WI38 (cell line): ENCODE measurements around the gene CPT1C.

Source experiments
- H3K4me3 ChIP-seq: 2 replicates; pipeline ENCODE4 v1.5.1; 2011; ENCODE audit warnings: low read depth, mild to moderate bottlenecking, control low read depth, low read length
- TF ChIP-seq, protein P1 (sequence below): IDR thresholded peaks from 2 replicates; pipeline ENCODE4 v1.5.1; 2012; ENCODE audit warnings: low read depth, mild to moderate bottlenecking, control low read depth, low read length

Gene CPT1C

GRCh38 chr19:49656456-49657109 lies 34.3 kb upstream of the CPT1C start:
- TF ChIP-seq, protein P1, sequence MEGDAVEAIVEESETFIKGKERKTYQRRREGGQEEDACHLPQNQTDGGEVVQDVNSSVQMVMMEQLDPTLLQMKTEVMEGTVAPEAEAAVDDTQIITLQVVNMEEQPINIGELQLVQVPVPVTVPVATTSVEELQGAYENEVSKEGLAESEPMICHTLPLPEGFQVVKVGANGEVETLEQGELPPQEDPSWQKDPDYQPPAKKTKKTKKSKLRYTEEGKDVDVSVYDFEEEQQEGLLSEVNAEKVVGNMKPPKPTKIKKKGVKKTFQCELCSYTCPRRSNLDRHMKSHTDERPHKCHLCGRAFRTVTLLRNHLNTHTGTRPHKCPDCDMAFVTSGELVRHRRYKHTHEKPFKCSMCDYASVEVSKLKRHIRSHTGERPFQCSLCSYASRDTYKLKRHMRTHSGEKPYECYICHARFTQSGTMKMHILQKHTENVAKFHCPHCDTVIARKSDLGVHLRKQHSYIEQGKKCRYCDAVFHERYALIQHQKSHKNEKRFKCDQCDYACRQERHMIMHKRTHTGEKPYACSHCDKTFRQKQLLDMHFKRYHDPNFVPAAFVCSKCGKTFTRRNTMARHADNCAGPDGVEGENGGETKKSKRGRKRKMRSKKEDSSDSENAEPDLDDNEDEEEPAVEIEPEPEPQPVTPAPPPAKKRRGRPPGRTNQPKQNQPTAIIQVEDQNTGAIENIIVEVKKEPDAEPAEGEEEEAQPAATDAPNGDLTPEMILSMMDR: no peak
- no peak overlapping the region for H3K4me3 ChIP-seq

GRCh38 chr19:49657493-49658138 lies 33.3 kb upstream of the CPT1C start:
- TF ChIP-seq, protein P1: no peak
- H3K4me3 ChIP-seq: no peak overlapping the region

GRCh38 chr19:49658139-49658517 lies 32.8 kb upstream of the CPT1C start:
- TF ChIP-seq, protein P1: no peak
- no peak overlapping the region for H3K4me3 ChIP-seq

DNA sequence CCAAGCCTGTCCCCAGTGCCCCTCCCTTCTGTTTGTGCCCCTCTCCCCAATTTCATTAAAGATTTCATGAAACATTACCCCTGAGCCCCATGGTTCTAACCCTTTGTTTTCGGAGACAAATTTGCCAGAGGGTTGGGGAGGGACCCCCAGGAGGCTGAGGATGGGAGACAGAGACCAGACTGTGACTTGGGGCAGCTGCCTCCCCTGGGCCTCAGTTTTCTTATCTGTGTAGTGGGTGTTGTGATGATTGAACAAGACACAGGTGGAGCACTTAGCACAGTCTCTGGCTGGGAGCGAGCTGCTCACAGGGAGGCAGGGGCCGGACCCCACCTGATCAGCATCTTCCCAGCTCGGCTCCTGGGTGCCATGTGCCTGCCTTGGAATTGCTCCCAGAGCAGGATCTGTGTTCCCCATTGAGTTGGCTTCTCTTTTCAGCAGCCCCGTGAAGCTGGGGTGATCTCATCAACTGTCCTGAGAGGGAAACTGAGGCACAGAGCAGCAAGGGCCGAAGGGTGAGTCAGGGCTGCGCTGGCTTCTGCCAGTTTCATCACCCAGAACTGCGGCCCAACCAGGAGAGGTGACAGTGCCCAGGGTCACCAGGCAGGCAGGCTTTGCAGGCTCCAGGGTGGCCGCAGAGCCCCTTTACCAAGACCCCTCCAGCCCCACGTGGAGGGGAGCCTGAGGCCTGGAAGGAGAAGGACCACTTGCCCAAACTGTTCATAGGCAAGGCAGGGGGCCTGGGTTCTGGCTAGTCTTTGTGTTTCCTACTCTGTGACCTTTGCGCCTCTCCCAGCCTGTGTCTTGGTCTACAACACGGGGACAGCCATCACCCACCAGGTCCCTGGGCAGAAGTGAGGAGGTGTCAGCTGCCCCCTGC lies 32.1 kb upstream of the CPT1C start:
- TF ChIP-seq, protein P1: no peak
- H3K4me3 ChIP-seq: no peak overlapping the region

DNA sequence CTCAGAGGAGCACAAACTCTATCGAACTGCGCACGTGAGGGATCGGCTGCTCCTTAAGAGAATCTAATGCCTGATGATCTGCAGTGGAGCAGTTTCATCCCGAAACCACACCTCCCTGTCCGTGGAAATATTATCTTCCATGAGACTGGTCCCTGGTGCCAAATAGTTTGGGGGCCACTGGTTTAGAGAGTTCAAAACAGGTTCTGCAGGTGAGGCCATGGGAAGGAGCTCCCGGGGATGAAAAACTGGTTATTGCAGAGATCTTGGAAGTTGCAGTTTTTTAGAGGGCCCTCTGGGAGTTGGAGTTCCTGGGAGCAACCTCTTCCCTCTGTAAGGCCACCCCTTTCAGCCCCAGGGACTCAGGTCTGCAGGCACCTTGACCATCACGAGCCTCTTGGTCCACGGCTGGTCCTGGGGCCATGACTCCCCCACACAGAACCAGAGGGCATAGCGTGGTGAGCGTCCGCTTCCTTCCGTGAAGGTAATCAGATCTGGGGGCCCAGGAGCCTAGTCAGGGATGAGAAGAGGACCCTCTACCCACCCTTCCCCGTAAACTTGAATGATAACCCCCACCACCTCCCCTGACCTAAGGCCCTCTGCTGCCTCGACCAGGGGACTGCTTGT lies 30.5 kb upstream of the CPT1C start:
- TF ChIP-seq, protein P1: no peak
- no peak overlapping the region for H3K4me3 ChIP-seq

DNA sequence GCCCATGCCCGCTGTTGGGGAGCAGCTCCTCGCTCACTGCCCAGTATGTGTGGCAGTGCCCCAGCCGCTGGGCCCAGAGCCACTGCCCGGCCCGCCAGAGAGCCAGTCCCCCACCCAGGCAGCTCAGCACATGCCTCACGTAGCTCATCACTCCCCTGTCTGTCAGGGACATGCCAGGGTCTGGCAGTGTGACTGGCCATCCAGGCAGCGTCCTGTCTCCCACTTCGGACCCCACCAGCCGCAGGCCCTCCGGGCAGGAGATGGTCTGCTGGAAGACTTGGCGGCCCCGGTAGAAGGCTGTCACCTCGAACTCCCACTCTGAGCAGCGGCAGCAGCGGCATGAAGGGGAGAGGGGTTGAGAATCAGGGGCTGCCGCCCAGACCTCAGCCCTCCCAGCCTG lies 28.9 kb upstream of the CPT1C start:
- TF ChIP-seq, protein P1: no peak
- no peak overlapping the region for H3K4me3 ChIP-seq
